ENCODE data around the gene DOK5. TPM values are rescaled to one million over a fixed set of nuclear protein-coding genes. Genes with fewer than 3 reads are reported as not detected.

The DOK5 gene
- total RNA-seq, 2 experiments from 2014 or later = not detected

DNA sequence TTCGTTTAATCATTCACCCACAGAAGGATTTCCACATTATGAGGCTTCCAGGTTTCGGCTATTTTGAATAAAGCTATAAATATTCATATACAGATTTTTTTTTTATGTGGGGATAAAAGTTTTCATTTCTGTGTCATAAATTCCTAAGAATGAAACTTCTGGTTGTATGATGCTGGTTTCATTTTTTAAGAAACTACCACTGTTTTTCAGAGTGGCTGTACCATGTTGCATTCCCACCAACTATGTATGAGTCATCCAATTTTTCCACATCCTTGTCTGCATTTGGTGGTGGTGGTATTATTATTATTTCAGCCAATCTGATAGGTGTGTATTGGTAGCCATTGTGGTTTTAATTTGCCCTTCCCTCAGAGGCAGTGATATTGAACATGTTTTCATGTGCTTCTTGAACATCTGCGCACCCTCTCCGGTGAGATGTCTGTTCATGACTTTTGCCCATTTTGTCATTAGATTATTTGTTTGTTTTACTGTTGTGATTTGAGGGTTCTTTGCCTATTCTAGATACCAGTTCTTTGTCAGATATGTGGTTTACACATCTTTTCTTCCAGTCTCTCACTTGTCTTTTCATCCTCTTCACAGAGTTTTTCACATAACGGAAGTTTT, 75.5 kb downstream of the DOK5 start:
- ATAC-seq (ENCODE audit: poor library complexity) = no peak
- H3K27ac ChIP-seq (ENCODE audit: low read depth in 1 of 2, low read length in 2 of 2) = no peak overlapping the region
- H3K27ac Mint-ChIP-seq = no peak overlapping the region
- H3K4me1 ChIP-seq (ENCODE audit: insufficient read depth, low read length) = no peaks in the 10 kb centered on the region
- H3K9me3 ChIP-seq (ENCODE audit: control insufficient read depth in 1 of 2, insufficient read depth in 1 of 2, low read length in 2 of 2) = peaks cover 0 to 3% of the 10 kb centered on the region in 2 experiments
- H3K4me3 ChIP-seq (ENCODE audit: low read length) = no peak overlapping the region
- H3K27me3 ChIP-seq (ENCODE audit: control insufficient read depth in 1 of 2, insufficient read depth in 2 of 2, low read length in 2 of 2) = no peaks in the 10 kb centered on the region
- DNase-seq = no peak
- H3K36me3 ChIP-seq (ENCODE audit: insufficient read depth, low read length) = no peaks in the 10 kb centered on the region
- H3K4me3 Mint-ChIP-seq = no peak overlapping the region
- CTCF ChIA-PET = no interaction called here
- intact Hi-C loops (cut with DNase I, micrococcal nuclease) = no loop called here
- no peaks in the 10 kb centered on the region for H3K9me3 Mint-ChIP-seq
- H3K36me3 Mint-ChIP-seq (ENCODE audit: low read depth) = no peaks in the 10 kb centered on the region
- TF ChIP-seq, protein P1, sequence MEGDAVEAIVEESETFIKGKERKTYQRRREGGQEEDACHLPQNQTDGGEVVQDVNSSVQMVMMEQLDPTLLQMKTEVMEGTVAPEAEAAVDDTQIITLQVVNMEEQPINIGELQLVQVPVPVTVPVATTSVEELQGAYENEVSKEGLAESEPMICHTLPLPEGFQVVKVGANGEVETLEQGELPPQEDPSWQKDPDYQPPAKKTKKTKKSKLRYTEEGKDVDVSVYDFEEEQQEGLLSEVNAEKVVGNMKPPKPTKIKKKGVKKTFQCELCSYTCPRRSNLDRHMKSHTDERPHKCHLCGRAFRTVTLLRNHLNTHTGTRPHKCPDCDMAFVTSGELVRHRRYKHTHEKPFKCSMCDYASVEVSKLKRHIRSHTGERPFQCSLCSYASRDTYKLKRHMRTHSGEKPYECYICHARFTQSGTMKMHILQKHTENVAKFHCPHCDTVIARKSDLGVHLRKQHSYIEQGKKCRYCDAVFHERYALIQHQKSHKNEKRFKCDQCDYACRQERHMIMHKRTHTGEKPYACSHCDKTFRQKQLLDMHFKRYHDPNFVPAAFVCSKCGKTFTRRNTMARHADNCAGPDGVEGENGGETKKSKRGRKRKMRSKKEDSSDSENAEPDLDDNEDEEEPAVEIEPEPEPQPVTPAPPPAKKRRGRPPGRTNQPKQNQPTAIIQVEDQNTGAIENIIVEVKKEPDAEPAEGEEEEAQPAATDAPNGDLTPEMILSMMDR (IDR thresholded peaks at IDR 0.05) = no peak
- POLR2A ChIA-PET = no interaction called here
- no peaks in the 10 kb centered on the region for H3K4me1 Mint-ChIP-seq (ENCODE audit: low read depth)
- H3K27me3 Mint-ChIP-seq = peaks cover 6% of the 10 kb centered on the region

DNA sequence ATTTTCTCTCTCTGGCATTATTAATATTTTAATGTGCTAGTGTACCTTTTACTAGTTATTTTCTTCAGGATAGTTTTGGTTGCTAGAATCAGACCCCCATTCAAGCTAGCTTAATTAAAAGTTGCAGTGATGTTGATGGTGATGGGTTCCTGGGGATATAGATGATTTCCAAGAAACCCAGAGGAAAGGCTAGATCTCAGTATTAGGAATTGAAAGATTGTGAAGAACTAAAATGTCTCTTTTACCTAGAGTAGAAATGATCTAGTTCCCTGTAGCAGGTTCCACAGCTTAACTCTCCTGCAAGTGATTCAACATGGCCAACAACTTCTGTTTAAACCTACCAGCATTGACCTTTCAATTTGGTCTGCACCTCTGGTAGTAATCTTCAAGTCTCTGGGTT, 78.6 kb downstream of the DOK5 start:
- peaks cover 0 to 3% of the 10 kb centered on the region in 2 experiments for H3K9me3 ChIP-seq (ENCODE audit: control insufficient read depth in 1 of 2, insufficient read depth in 1 of 2, low read length in 2 of 2)
- intact Hi-C loops (cut with DNase I, micrococcal nuclease) = no loop called here
- no peaks in the 10 kb centered on the region for H3K4me1 ChIP-seq (ENCODE audit: insufficient read depth, low read length)
- ChIA-PET CTCF (interaction anchor here (0.7 kb wide), 1 partner anchor 272 kb away, joined by 3 read pairs; no protein-coding TSS in a partner anchor), POLR2A (no interaction called here)
- Mint-ChIP-seq H3K27ac (no peak overlapping the region), H3K27me3 (peaks cover 13% of the 10 kb centered on the region), H3K4me3 (no peak overlapping the region), H3K36me3 (ENCODE audit: low read depth) (no peaks in the 10 kb centered on the region), H3K4me1 (ENCODE audit: low read depth) (no peaks in the 10 kb centered on the region), H3K9me3 (no peaks in the 10 kb centered on the region)
- H3K4me3 ChIP-seq (ENCODE audit: low read length) = no peak overlapping the region
- no peaks in the 10 kb centered on the region for H3K27me3 ChIP-seq (ENCODE audit: control insufficient read depth in 1 of 2, insufficient read depth in 2 of 2, low read length in 2 of 2)
- ATAC-seq (ENCODE audit: poor library complexity) = no peak
- DNase-seq = no peak
- no peaks in the 10 kb centered on the region for H3K36me3 ChIP-seq (ENCODE audit: insufficient read depth, low read length)
- TF ChIP-seq, protein P1 (IDR thresholded peaks at IDR 0.05) = no peak
- H3K27ac ChIP-seq (ENCODE audit: low read depth in 1 of 2, low read length in 2 of 2) = no peak overlapping the region

DNA sequence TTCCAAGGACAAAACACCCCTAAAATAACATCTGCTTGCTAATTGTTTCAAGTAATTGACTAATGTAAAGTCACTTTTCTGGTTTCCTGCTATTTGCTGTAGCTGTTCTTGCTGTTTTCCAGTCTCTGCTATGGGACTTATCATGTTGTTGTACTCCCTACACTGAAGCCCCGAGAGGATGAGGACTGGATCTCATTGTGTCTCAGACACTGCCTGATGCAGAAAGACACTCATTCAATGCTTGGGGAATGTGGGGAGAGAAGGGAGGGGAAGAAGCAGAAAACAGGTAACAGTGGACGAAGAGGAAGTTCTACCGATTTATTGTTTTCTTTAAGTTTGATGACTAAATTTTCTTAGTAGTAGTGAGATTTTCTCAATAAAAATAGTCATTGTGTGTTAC, 79.8 kb downstream of the DOK5 start:
- no peak overlapping the region for H3K4me3 Mint-ChIP-seq
- no peaks in the 10 kb centered on the region for H3K9me3 Mint-ChIP-seq
- H3K4me1 Mint-ChIP-seq (ENCODE audit: low read depth) = no peaks in the 10 kb centered on the region
- H3K27ac Mint-ChIP-seq = no peak overlapping the region
- TF ChIP-seq, protein P1 (IDR thresholded peaks at IDR 0.05) = no peak
- POLR2A ChIA-PET = no interaction called here
- Histone ChIP-seq H3K9me3 (ENCODE audit: control insufficient read depth in 1 of 2, insufficient read depth in 1 of 2, low read length in 2 of 2) (peaks cover 0 to 3% of the 10 kb centered on the region in 2 experiments), H3K27me3 (ENCODE audit: control insufficient read depth in 1 of 2, insufficient read depth in 2 of 2, low read length in 2 of 2) (no peaks in the 10 kb centered on the region), H3K4me1 (ENCODE audit: insufficient read depth, low read length) (no peaks in the 10 kb centered on the region), H3K27ac (ENCODE audit: low read depth in 1 of 2, low read length in 2 of 2) (no peak overlapping the region), H3K4me3 (ENCODE audit: low read length) (no peak overlapping the region), H3K36me3 (ENCODE audit: insufficient read depth, low read length) (no peaks in the 10 kb centered on the region)
- DNase-seq (no peak), ATAC-seq (ENCODE audit: poor library complexity) (no peak)
- H3K27me3 Mint-ChIP-seq = peaks cover 13% of the 10 kb centered on the region
- intact Hi-C loops (cut with DNase I, micrococcal nuclease) = no loop called here
- CTCF ChIA-PET = no interaction called here
- H3K36me3 Mint-ChIP-seq (ENCODE audit: low read depth) = no peaks in the 10 kb centered on the region
